HCT116 (cell line): ENCODE measurements around the gene RND3.

Source experiments
- CEBPB ChIP-seq: IDR thresholded peaks from 2 replicates; pipeline ENCODE4 v1.6.1; 2012; ENCODE audit warnings: low read depth
- CTCF ChIP-seq, 3 experiments: fragments of 200-600 bp in 1 of 3; sonication (generic) in 1 of 3; IDR thresholded peaks in 2 of 3; conservative IDR thresholded peaks in 1 of 3; 2 replicates each; pipeline ENCODE4 v1.5.1; 2012 to 2017; ENCODE audit warnings: low read depth in 2 of 3, low read length in 2 of 3, antibody characterized with exemption in 1 of 3, borderline replicate concordance in 1 of 3, control low read depth in 1 of 3, mild to moderate bottlenecking in 1 of 3, mixed read lengths in 1 of 3, mixed run types in 1 of 3, moderate library complexity in 1 of 3; ENCODE audit not compliant: insufficient read depth in 1 of 3
- EGR1 ChIP-seq: IDR thresholded peaks from 2 replicates; pipeline ENCODE4 v1.6.1; 2012; ENCODE audit warnings: low read depth
- EZH2 ChIP-seq: fragments of 200-600 bp; sonication (generic); IDR thresholded peaks from 2 replicates; pipeline ENCODE4 v1.6.1; 2017; ENCODE audit warnings: antibody characterized with exemption, mixed run types
- FOSL1 ChIP-seq: IDR thresholded peaks from 2 replicates; pipeline ENCODE4 v1.6.1; 2012; ENCODE audit warnings: low read depth
- MAX ChIP-seq: IDR thresholded peaks from 2 replicates; pipeline ENCODE4 v1.6.1; 2012
- POLR2A ChIP-seq: IDR thresholded peaks from 2 replicates; pipeline ENCODE4 v1.7.0; 2011; ENCODE audit warnings: borderline replicate concordance; ENCODE audit not compliant: insufficient read depth, insufficient read length; ENCODE audit errors: extremely low read depth
- POLR2AphosphoS5 ChIP-seq: IDR thresholded peaks from 2 replicates; pipeline ENCODE4 v1.6.1; 2011; ENCODE audit warnings: mild to moderate bottlenecking, low read depth, low read length, moderate library complexity
- REST ChIP-seq: IDR thresholded peaks from 2 replicates; pipeline ENCODE4 v1.6.1; 2012; ENCODE audit warnings: low read depth
- SIN3A ChIP-seq: IDR thresholded peaks from 2 replicates; pipeline ENCODE4 v1.6.1; 2012; ENCODE audit warnings: low read depth
- YY1 ChIP-seq: IDR thresholded peaks from 2 replicates; pipeline ENCODE4 v1.6.1; 2011; ENCODE audit warnings: low read length, low read depth, moderate library complexity, mild to moderate bottlenecking; ENCODE audit not compliant: insufficient replicate concordance; ENCODE audit errors: extremely low read depth
- ZNF274 ChIP-seq: fragments of 200-500 bp; sonication (Bioruptor generic); IDR thresholded peaks from 2 replicates; pipeline ENCODE4 v1.6.1; 2014; ENCODE audit warnings: mild to moderate bottlenecking, low read depth, low read length, inconsistent platforms

- TF ChIP-seq EZH2: no peak
- TF ChIP-seq POLR2AphosphoS5: no peak
- no peak for TF ChIP-seq POLR2A
- no peak for TF ChIP-seq SIN3A
- TF ChIP-seq CEBPB: no peak
- no peak for TF ChIP-seq CTCF (IDR thresholded peaks at IDR 0.05 in 2 of 3, conservative IDR thresholded peaks at IDR 0.05 in 1 of 3; ENCODE audit: borderline replicate concordance in 1 of 3, insufficient read depth in 1 of 3, low read depth in 2 of 3, low read length in 2 of 3)
- TF ChIP-seq EGR1: no peak
- no peak for TF ChIP-seq MAX
- TF ChIP-seq FOSL1: no peak
- TF ChIP-seq YY1: no peak
- no peak for TF ChIP-seq REST
- no peak for TF ChIP-seq ZNF274
These were observed 13.7 kb downstream of the RND3 start for GRCh38 chr2:150473767-150474166.
